IPS-20b (cell line): Measurements from ENCODE around the gene GET4.
A peak's percentile ranks its signal among the peaks of the same experiment; 100 is the strongest.

Experiments used
- H3K27ac ChIP-seq: one replicate; pipeline ENCODE4 v1.5.1; 2013; ENCODE audit warnings: low read length
- H3K27me3 ChIP-seq: 2 replicates; pipeline ENCODE4 v1.6.1; 2013; ENCODE audit warnings: mild to moderate bottlenecking, low read length, inconsistent platforms; ENCODE audit not compliant: insufficient read depth
- H3K36me3 ChIP-seq: 2 replicates; pipeline ENCODE4 v1.6.1; 2013; ENCODE audit warnings: low read depth, mild to moderate bottlenecking, inconsistent platforms, low read length, moderate library complexity; ENCODE audit not compliant: insufficient read depth
- H3K4me1 ChIP-seq: 2 replicates; pipeline ENCODE4 v1.6.1; 2013; ENCODE audit warnings: mild to moderate bottlenecking, control low read depth, inconsistent platforms, low read length, moderate library complexity; ENCODE audit not compliant: insufficient read depth
- H3K4me3 ChIP-seq: 2 replicates; pipeline ENCODE4 v1.5.1; 2013; ENCODE audit warnings: mild to moderate bottlenecking, low read length, inconsistent platforms
- H3K9ac ChIP-seq: 2 replicates; pipeline ENCODE4 v1.6.1; 2013; ENCODE audit warnings: low read depth, mild to moderate bottlenecking, inconsistent platforms, low read length, moderate library complexity
- H3K9me3 ChIP-seq: 2 replicates; pipeline ENCODE4 v1.6.1; 2013; ENCODE audit warnings: mild to moderate bottlenecking, low read depth, low read length, inconsistent platforms; ENCODE audit not compliant: insufficient read depth

The GET4 gene

GRCh38 chr7:898855-899681, 22.7 kb downstream of the GET4 start:
- H3K27ac ChIP-seq, result no peak overlapping the region
- peaks cover 31% of the 10 kb centered on the region for H3K36me3 ChIP-seq
- H3K9me3 ChIP-seq, result no peaks in the 10 kb centered on the region
- H3K27me3 ChIP-seq, result no peaks in the 10 kb centered on the region; the same call in 1 of the 2 replicates
- no peak overlapping the region for H3K4me3 ChIP-seq
- H3K4me1 ChIP-seq, result peaks cover 3% of the 10 kb centered on the region; the same call in 1 of the 2 replicates
- no peak overlapping the region for H3K9ac ChIP-seq

DNA sequence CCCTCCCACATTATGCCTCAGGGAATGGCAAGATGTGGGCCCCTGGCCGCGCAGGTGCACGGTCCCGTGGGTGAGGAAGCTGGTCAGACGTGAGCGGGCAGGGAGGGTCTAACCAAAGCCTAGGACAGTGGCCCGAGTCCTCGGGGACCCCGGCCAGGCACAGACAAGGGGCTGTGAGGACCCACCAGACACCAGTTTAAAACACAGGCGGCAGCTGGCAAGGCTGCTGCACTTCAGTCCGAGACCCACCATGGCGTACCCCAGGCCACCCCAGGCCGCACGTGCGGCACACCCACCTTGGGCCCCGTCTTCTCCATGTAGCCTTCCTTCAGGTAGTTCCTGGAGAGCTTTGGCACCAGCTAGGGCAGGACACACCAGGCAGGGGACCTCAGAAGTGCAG, 23.5 kb downstream of the GET4 start:
- Histone ChIP-seq H3K36me3 (peaks cover 25% of the 10 kb centered on the region), H3K9ac (no peak overlapping the region; the same call in 1 of the 2 replicates), H3K4me3 (no peak overlapping the region), H3K9me3 (no peaks in the 10 kb centered on the region), H3K27me3 (no peaks in the 10 kb centered on the region; the same call in 1 of the 2 replicates), H3K27ac (no peak overlapping the region), H3K4me1 (peaks cover 3% of the 10 kb centered on the region; the same call in 1 of the 2 replicates)

DNA sequence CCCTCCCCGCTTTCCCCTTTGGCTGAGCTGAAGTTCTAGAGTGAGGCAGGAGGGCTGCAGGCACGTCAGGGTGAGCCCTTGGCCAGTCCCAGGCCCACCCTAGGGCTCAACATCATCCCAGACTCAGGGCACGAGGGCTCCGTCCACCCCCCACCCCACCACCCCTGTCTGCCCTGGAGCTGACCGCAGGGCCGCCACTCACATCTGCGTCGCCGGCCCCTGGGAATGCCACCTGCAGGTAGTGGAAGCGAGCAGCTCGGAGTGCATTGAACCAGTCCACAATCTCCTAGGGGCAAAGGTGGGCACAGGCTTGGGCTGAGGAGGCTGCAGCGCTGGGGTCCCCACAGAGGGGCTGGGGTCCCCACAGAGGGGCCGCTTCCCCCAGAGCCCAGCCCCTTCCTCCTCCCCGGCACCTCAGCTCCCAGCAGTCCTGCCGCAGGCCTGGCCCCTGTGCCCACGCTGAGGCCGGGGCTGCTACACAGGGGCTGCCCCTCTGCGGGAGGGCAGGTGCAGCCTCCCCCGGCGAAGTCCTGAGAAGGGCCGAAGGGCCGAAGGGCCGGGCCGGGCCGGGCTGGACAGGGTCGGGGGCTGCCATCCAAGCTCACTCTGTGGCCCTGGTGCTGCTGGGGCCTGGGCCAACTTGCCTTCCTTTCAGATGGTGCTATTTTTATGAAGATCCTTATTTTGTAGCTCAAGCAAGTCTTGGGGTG, 24.1 kb downstream of the GET4 start:
- Histone ChIP-seq H3K9me3 (no peaks in the 10 kb centered on the region), H3K4me3 (no peak overlapping the region), H3K9ac (no peak overlapping the region), H3K4me1 (peaks cover 3% of the 10 kb centered on the region; the same call in 1 of the 2 replicates), H3K27ac (no peak overlapping the region), H3K27me3 (no peaks in the 10 kb centered on the region; the same call in 1 of the 2 replicates), H3K36me3 (peaks cover 18% of the 10 kb centered on the region)

- H3K9me3 ChIP-seq, result no peaks in the 10 kb centered on the region
- no peak overlapping the region for H3K9ac ChIP-seq
- H3K4me1 ChIP-seq, result peaks cover 3% of the 10 kb centered on the region; the same call in 1 of the 2 replicates
- H3K27ac ChIP-seq, result no peak overlapping the region
- H3K27me3 ChIP-seq, result no peaks in the 10 kb centered on the region; the same call in 1 of the 2 replicates
- H3K4me3 ChIP-seq, result no peak overlapping the region
- H3K36me3 ChIP-seq, result peaks cover 13% of the 10 kb centered on the region
Observed at GRCh38 chr7:901041-901387, 24.7 kb downstream of the GET4 start.

GRCh38 chr7:901388-902154, 25.2 kb downstream of the GET4 start:
- Histone ChIP-seq H3K36me3 (peaks cover 7% of the 10 kb centered on the region), H3K9me3 (no peaks in the 10 kb centered on the region), H3K4me3 (peak overlapping the region; percentile 54; the same call in 1 of the 2 replicates), H3K4me1 (peaks cover 3% of the 10 kb centered on the region; the same call in 1 of the 2 replicates), H3K9ac (no peak overlapping the region), H3K27me3 (no peaks in the 10 kb centered on the region; the same call in 1 of the 2 replicates), H3K27ac (no peak overlapping the region)

DNA sequence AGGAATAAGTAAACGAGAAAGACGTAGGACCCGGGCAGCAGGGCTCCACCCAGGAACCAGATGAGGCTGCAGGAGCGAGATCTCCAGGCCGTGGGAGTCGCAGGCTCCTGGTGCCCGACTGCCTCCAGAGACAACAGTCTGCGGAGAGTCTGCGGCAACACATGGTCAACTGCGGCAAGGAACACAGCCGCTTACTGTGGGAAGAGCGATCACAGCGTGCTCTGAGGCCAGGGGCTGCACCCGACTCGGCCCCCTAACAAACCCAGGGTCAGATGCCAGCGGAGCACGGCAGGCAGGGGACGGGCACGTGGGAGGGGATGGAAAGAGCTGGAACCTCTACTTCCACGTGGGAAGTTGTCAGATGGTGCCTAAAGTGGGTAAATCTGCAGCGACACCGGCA, 26.6 kb downstream of the GET4 start:
- Histone ChIP-seq H3K36me3 (no peaks in the 10 kb centered on the region), H3K27ac (no peak overlapping the region), H3K4me3 (no peak overlapping the region), H3K9ac (no peak overlapping the region), H3K4me1 (peaks cover 3% of the 10 kb centered on the region; the same call in 1 of the 2 replicates), H3K27me3 (no peaks in the 10 kb centered on the region; the same call in 1 of the 2 replicates), H3K9me3 (no peaks in the 10 kb centered on the region)

DNA sequence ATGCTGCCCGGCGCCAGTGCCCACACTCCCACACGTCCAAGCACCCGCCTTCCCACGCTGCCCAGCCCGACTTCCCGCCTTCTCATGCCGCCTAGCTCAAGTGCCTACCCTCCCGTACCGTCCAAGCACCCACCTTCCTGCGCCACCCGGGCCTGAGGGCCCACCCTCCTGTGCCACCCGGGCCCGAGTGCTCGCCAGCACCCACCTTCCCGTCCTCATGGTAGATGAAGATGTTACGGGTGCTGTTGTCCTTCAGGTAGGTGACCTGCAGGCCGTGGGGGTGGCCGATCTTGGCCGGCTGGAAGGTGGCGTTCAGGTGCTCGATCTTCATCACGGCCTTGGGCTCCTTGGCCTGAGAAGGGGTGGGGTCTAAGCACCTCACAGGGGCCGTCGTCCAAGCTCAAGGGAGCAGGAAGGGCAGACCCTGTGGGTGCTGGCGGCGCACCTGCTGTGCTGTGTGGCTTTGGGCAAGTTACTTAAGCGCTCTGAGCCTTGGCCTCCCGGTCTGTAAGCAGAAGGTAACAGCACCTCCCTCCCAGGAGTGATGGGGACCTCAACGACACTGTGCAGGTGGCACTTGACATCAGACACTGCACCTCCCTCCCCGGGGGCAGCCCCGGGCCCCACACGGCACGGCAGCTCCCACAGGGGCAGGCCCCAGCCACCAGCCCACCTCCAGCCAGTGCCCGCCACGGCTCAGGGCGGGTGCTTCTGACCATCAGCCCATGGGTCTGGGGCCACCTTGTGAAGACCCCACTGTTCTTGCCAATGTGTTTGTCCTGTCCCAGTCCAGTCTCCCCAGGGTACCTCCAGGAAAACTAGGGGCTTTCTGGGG, 27.8 kb downstream of the GET4 start:
- no peak overlapping the region for H3K4me3 ChIP-seq
- H3K27ac ChIP-seq, result no peak overlapping the region
- no peaks in the 10 kb centered on the region for H3K36me3 ChIP-seq
- H3K27me3 ChIP-seq, result no peaks in the 10 kb centered on the region; the same call in 1 of the 2 replicates
- no peak overlapping the region for H3K9ac ChIP-seq
- H3K4me1 ChIP-seq, result peaks cover 3% of the 10 kb centered on the region; the same call in 1 of the 2 replicates
- H3K9me3 ChIP-seq, result no peaks in the 10 kb centered on the region

- H3K27me3 ChIP-seq, result peaks cover 6% of the 10 kb centered on the region
- H3K4me3 ChIP-seq, result no peak overlapping the region
- H3K36me3 ChIP-seq, result no peaks in the 10 kb centered on the region
- H3K4me1 ChIP-seq, result peaks cover 3% of the 10 kb centered on the region; the same call in 1 of the 2 replicates
- no peak overlapping the region for H3K27ac ChIP-seq
- H3K9ac ChIP-seq, result no peak overlapping the region
- no peaks in the 10 kb centered on the region for H3K9me3 ChIP-seq
Observed at GRCh38 chr7:904847-905246, 28.5 kb downstream of the GET4 start.

DNA sequence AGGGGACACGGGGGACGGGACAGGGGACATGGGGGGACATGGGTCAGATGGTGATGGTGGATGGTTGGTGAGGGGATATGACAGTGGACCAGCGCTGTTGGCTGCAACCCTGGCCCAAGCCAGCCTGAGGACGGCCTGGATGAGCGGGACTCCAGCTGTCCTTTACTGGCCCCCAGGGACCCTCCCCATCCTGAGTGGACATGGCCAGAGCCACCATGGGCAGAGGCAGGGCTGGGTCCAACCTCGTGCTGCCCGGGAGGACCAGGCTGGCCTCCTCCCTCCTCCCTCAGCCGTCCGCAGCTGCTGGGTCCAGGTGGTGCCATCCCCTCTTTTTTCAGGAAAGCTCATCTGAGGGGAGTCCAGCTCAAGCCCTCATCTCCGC, 30.4 kb downstream of the GET4 start:
- Histone ChIP-seq H3K9ac (no peak overlapping the region), H3K27me3 (peaks cover 9% of the 10 kb centered on the region), H3K9me3 (no peaks in the 10 kb centered on the region), H3K4me1 (no peaks in the 10 kb centered on the region), H3K4me3 (no peak overlapping the region), H3K36me3 (no peaks in the 10 kb centered on the region), H3K27ac (no peak overlapping the region)

DNA sequence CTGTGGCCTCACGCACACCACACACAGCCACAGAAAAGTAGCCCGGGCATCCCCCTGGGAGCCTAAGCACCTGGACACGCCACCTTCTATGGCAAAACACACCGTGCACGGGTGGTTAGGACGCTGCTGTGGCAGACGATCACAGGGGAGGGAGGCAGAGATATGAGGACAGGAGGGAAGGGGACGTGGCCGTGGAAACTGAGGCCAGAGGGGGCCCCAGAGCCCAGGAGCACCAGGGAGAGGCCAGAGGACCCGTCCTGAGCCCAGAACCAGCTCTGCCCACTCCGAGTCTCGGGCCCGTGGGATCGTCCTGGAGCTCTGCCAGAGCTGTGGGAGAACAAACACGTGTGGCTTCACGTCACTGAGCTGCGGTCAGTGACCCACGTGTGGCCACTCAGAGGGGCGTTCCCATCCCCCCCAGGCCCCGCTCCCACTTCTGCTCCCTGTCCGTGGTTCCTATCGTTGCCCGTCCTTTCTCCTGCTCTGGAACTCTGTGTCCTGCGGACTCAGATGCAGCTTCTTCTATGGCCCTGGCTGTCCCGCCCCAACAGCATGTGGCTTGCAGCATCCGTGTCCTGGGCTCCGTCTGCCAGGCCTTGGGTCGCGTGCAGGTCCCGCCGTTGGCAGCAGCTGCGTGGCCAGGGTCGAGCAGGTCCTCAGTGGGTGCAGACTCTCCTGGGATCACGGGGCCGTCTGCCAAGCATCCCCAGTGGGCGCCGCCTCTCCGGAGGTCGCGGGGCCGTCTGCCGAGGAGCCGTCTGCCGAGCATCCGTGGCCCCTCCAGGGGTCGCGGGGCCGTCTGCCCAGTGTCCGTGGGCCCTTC, 31.0 kb downstream of the GET4 start:
- no peaks in the 10 kb centered on the region for H3K36me3 ChIP-seq

More for the DNA sequence above, 31.0 kb downstream of the GET4 start:
- H3K4me3 ChIP-seq, result no peak overlapping the region
- H3K9ac ChIP-seq, result no peak overlapping the region
- H3K9me3 ChIP-seq, result no peaks in the 10 kb centered on the region
- H3K27me3 ChIP-seq, result peaks cover 9% of the 10 kb centered on the region
- no peaks in the 10 kb centered on the region for H3K4me1 ChIP-seq
- no peak overlapping the region for H3K27ac ChIP-seq
